LNCaP clone FGC (cell line): ENCODE data around the gene CACNA1C.

Experiments
- DNase-seq: peaks from one replicate; pipeline ENCODE4 v3.0.0-alpha.2; 2011; ENCODE audit warnings: low read depth
- H3K4me3 ChIP-seq: 2 replicates; pipeline ENCODE4 v1.5.1; 2011; ENCODE audit warnings: mild to moderate bottlenecking, low read depth, low read length, control low read depth
- TF ChIP-seq, protein P1 (sequence below): IDR thresholded peaks from 2 replicates; pipeline ENCODE4 v1.5.1; 2012; ENCODE audit warnings: mild to moderate bottlenecking; ENCODE audit not compliant: control insufficient read depth, insufficient read depth; ENCODE audit errors: extremely low read depth

Gene CACNA1C

DNA sequence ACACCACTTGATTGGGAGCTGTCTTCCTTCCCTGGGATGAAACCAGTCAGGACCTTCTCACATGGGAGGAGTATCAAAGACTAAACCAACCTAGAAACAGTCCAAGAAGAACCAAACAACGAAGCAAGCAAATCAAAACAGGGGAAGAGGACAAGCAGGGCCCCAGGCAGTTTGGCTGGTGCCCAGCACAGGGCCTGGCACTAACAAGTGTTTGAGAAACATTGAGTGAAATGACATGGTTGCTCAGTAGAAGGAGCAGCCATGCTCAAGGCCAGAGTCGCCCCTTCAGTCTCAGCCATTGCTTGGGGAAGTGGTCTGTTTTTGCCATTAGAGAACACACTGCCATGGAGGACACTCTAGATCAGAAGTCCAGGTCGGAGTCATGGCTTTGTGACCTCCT lies 323.1 kb downstream of the CACNA1C start:
- DNase-seq = peak; percentile 6
- TF ChIP-seq, protein P1, sequence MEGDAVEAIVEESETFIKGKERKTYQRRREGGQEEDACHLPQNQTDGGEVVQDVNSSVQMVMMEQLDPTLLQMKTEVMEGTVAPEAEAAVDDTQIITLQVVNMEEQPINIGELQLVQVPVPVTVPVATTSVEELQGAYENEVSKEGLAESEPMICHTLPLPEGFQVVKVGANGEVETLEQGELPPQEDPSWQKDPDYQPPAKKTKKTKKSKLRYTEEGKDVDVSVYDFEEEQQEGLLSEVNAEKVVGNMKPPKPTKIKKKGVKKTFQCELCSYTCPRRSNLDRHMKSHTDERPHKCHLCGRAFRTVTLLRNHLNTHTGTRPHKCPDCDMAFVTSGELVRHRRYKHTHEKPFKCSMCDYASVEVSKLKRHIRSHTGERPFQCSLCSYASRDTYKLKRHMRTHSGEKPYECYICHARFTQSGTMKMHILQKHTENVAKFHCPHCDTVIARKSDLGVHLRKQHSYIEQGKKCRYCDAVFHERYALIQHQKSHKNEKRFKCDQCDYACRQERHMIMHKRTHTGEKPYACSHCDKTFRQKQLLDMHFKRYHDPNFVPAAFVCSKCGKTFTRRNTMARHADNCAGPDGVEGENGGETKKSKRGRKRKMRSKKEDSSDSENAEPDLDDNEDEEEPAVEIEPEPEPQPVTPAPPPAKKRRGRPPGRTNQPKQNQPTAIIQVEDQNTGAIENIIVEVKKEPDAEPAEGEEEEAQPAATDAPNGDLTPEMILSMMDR = no peak
- no peak overlapping the region for H3K4me3 ChIP-seq

DNA sequence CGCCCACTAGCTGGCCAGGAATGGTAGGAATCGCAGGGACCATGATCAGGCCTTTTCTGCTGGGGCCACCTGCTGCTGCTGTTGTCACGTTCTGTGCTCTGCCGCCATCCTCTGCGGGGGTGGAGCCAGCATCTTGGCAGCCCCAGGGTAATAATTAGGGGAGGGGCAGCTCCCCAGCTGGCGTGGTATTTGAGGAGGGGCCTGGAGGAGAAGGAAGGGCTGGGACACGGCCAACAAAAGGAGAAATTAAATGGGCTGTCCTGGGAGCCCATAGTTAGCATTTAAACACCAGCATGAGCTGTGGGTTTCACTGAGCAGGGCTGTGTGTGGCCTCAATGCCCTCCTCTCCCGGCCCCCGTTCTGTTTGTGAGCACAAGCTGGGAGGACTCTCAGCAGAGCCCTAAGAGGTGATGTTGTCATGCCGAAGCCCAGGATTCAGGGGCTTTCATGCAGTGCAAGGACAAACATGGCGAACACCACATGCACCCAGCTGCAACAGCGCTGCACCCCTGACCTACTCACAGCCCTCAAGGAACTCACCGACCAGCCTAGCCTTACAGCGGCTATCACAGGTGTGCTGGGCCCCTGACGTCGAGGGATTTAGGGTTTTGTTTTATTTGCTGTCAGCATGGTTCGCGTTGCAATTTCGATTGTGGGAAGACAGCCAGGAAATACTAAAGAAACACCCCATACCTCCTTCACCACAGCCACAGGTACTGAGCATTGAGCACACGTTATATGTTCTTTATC lies 324.3 kb downstream of the CACNA1C start:
- TF ChIP-seq, protein P1 = no peak
- DNase-seq = no peak
- H3K4me3 ChIP-seq = no peak overlapping the region

DNA sequence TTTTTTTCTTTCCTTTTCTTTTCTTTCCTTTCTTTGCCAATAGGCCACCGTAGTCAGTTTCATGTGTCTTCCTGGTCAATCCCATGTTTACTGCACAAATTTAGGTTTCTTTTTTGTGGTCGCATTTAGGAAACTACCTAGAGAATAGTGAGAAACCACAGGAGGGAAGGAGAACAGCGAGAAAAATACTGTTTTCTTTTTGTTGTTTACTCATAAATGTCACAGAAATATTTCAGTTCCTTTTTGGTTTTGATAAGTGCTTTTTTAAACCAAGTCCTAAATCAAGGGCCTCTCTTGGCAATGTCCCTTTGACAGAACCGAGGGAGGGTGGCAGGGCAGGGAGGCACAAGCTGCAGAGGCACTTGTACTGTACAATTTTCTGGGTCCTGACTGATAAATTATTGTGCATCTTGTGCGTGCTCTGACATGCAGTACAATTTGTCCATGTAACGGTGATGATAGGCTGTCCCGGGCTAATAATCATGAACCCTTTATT lies 326.1 kb downstream of the CACNA1C start:
- H3K4me3 ChIP-seq = no peak overlapping the region
- DNase-seq = no peak
- TF ChIP-seq, protein P1 = no peak

DNA sequence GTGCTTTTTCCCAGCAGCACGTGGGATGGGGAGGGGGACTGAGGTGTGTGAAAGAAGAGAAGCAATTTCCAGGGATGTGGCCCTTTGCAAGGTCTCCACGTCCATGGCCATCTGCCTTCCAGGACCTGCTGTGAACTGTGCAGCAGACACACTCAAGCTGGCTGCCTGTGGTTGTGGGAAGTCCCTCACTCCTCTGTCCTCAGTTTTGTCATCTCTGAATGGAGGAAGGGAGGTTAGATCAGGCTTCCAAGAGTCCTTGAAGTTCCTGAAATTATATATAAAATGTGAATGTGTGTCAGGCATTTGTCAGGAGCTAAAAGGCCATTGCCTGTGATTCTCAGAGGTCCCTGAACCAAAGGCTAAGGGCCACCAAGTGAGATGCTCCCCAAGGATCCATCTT lies 328.2 kb downstream of the CACNA1C start:
- no peak overlapping the region for H3K4me3 ChIP-seq
- DNase-seq = no peak
- TF ChIP-seq, protein P1 = no peak

DNA sequence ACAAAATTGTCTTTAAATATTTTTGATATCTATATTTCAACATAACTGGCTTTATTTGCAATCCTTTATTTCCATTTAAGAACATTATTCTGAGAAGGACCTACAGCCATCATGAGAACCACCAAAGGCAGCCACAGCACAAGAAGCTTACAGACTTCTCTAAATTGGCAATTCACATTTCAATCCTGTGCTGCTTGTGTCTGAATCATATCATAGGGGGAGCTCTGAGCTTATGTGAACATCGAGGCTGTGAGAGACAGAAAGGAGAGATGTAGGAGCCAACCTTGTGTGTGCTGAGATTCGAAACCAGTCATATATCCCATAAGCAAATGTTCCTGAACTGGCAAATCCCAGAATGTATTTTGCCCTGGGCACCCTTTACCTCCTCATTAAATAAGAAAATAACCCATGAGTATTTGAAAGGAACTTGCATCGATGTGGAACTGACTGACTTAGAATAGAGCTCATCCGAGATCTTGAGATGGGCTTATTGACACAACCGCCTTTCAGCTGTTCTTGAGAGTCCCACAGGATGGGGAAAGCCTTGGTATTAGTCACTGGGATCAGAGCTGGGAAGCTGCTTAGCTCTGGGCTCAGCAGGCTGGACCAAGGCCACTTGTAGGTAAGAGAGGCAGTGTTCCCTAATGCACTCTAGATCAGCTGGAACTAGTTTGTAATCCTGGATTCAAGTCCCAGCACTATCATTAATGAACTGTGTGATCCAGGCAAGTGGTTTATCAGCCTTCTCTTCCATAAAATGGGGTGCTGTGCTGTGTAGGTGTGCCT lies 329.8 kb downstream of the CACNA1C start:
- H3K4me3 ChIP-seq = no peak overlapping the region
- TF ChIP-seq, protein P1 = peak; percentile 44
- DNase-seq = no peak

DNA sequence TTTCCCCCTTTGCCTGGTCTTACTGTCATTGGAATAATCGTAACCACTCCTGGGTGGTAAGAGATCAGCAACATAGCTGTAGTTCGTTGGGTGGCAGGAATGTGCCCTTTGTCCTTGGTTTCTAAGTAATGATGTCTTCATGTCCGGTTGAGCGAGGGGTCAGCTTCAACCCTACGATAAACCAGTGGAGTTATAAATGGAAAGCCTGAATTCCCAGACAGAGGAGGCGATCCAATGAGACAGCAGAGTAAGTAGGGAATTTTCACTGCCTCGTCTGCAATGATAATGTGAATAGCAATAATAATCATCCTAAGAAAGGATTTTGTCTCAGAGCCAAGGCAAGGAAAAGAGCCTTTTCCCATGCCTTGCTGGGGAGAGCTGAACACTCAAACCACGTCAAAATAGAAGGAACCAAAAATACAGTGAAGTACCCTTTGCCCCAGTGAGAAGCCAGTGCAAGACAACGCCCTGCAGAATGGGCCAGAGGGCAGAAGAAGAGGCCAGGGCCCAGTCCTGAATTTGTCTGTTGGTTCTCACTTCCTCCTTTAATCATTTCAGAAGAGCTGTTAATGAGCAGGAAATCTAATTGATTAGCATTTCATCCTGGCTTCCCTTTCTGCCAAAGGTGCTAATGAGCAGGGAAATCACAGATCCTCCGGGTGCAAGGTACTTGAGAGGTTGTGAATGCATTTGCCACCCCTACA lies 330.7 kb downstream of the CACNA1C start:
- DNase-seq = no peak
- H3K4me3 ChIP-seq = no peak overlapping the region
- TF ChIP-seq, protein P1 = no peak
